HG03060 (cell line): ENCODE measurements around the gene RSPH9.

Experiments used
- ATAC-seq: cut with Tn5 transposase; IDR thresholded peaks from one replicate; pipeline ENCODE4 v1.9.1; 2021; ENCODE audit warnings: low read depth, moderate number of reproducible peaks; ENCODE audit not compliant: unreplicated experiment

Gene RSPH9, protein sequence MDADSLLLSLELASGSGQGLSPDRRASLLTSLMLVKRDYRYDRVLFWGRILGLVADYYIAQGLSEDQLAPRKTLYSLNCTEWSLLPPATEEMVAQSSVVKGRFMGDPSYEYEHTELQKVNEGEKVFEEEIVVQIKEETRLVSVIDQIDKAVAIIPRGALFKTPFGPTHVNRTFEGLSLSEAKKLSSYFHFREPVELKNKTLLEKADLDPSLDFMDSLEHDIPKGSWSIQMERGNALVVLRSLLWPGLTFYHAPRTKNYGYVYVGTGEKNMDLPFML

DNA sequence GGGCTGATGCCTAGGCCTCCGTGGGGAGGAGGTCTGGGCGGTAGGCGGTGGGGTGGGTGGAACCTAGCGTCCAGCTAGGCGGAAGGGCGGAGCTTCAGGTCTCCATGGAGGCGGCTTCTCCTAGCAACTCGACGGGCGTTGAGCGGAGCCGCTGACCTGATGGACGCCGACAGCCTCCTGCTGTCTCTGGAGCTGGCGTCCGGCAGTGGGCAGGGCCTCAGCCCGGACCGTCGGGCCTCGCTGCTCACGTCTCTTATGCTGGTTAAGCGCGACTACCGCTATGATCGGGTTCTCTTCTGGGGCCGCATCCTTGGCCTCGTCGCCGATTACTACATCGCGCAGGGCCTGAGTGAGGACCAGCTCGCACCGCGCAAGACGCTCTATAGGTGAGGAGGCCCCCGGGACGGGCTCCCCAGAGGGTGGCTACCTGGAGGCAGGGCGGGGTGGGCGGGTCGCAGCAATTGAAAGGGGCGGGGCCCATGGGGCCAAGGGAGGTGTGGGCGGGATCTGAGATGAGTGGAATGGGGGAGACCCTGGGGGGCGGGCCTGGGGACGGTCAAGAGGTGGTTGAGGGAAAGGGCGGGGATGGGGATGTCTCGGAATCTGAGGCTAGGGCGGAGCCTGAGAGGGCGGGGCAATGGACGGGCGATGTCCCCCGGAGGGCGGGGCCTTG, at the start of gene RSPH9:
Gene RSPH9 (plus strand): TSS at position 97 of the 673 bp plus-strand sequence. CDS start 63 bp downstream, at position 160.
- ATAC-seq = no peak

DNA sequence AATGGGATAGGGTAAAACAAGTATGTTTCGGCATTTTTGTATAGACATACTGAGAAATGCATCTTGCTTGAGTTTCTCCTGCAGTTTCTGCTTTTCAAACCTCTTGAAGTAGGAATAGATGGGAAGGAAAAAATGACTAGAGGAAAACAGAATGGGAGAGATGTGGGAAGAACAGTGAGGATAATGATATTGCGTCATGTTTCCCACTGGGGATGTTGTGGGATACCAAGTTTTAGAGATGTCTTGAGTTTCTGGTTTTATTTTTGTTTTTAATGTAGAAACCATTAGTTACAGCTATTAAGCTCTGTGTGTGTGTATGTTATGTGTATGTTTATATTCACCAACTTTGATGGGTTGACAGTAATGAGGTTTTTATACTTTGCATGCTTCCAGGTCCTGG, 44.2 kb upstream of the RSPH9 start:
- no peak for ATAC-seq

DNA sequence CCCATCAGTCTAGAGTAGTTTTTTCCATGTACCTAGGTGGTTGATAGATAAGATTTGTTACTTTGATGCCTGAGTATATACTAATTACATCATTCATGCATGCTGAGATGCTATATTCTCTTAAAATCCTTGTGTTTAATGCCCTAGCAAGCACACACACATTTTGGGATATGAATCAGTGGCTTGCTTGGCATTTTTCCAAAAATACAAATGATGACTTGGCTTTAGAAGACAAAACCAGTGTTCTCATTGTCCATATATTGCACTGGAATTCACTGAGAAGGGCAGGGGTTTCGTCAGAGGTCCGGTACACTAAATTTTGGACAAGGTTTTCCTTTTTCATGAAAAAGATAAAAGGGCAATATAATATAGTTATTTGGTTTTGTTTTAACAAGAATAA, 40.7 kb upstream of the RSPH9 start:
- no peak for ATAC-seq

- ATAC-seq = no peak
These were observed 38.8 kb upstream of the RSPH9 start for GRCh38 chr6:43606019-43606418.

GRCh38 chr6:43608310-43608763, 36.5 kb upstream of the RSPH9 start:
- ATAC-seq = no peak

- no peak for ATAC-seq
These were observed 36.0 kb upstream of the RSPH9 start for GRCh38 chr6:43608807-43609206.

DNA sequence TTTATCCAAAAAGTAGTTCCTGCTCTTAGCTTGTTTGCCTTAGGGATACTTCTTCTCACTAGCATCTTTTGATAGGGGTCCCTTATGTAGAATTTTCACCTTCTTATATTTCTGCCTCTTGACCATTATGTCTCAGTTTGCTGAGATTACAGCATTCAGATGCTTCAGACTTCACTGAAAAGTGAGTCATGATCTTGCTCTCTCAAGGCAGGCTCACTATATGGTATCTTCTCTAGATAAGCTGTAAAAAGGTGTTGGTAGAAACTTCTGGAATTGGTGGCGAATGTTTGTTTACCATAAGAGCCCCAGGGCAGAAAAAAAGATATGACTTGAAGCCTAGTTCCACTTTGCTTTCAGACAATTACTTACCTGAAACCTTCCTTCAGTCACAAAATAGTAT, 35.4 kb upstream of the RSPH9 start:
- ATAC-seq = no peak

DNA sequence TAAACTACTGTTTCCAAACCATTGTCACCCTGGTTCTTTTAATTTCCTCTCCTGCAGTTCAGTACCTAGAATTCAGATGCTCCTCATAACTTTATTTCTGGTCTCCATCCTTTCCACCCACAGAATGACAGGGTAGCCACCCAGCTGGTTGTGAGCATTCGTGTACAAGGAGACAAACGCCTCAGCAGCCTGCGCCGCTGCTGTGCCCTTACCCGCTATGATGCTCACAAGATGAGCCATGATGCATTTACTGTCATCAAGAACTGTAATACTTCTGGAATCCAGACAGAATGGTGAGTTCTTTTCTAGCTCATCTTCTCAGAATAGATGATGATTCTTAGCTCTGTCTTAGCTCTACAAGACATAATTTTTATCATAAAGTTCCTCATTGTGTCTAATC, 34.4 kb upstream of the RSPH9 start:
- no peak for ATAC-seq

GRCh38 chr6:43613721-43614395, 31.0 kb upstream of the RSPH9 start:
- ATAC-seq = no peak

- no peak for ATAC-seq
These were observed 30.5 kb upstream of the RSPH9 start for GRCh38 chr6:43614396-43614730.

- ATAC-seq = no peak
These were observed 27.9 kb upstream of the RSPH9 start for GRCh38 chr6:43616725-43617472.

DNA sequence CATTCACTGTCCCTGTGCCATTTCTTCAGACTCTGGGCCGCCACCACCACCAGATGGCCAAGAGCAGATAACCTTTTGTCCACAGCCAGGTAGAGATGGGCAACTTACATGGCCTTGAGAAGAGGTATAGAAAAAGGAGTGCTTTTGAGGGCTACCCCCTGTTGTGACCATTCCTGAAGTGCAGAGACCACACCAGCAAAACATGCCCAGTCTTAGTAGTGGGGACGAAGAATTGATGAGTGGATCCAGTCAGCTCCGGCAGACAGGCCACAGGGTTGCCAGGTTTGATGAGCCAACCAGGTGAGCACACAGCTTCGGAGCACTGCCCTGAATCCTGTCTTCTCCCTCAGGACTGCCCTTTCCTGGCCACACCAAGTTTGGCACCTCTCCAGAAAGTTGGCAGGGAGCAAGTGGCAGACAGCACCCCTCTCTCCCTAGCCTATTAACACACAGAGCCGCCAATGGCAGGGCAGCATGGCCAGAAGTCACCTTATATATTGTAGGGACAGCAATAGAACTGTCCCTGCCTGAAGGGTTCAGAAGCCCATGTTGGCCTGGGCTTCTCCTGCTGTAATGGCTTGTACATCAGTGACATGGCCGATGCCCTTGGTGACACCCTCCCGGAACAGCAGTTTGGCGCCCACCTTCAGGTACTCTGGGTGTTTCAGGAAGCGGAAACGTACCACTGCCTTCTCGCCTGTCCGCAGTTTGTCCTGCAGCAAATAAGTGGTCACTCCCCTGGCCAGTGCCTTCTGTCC, 23.6 kb upstream of the RSPH9 start:
- no peak for ATAC-seq

GRCh38 chr6:43621836-43622180, 23.0 kb upstream of the RSPH9 start:
- no peak for ATAC-seq

DNA sequence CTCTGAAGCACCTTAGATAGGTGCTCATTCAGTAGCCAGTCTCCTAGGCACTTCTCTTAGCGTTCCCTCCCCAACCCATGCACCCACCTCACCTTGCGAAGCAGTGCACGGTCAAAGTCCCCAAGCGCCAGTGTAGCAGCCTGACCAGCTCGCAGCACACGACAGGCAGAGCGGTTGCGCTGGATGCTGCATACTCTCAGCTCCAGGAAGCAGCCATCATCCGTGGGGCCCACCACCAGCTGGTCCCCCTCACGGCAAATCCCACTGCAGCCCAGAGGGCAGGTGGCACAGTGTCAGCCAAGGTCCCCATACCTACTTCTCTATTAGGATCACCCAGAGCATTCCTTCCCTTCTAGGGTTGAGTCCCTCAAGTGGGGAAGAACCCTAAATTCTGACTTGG, 22.3 kb upstream of the RSPH9 start:
- no peak for ATAC-seq

- no peak for ATAC-seq
These were observed 20.7 kb upstream of the RSPH9 start for GRCh38 chr6:43623880-43624785.

DNA sequence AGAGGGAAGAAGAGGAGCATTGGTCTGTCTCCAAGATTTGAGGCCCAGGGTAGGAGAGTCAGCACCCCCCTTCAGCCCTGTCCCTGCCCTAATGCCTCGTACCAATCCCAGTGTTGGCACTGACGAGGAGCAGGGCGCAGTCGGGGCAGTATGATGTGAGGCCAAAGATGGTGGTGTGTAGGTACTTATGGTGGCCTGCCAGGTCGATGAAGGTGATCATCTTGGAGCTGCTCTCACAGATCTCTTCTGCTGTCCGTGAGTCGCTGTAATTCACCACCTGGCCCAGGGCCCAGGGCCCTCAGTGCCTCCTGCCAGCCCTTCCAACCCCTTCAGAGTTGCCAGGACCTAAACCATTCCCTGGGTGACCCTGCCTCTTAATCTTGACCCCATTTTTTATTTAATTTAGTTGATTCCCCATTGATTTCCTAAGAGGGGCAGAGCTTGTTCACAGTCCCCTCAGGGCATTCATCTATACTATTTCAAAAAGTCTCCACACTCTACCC, 20.0 kb upstream of the RSPH9 start:
- no peak for ATAC-seq

DNA sequence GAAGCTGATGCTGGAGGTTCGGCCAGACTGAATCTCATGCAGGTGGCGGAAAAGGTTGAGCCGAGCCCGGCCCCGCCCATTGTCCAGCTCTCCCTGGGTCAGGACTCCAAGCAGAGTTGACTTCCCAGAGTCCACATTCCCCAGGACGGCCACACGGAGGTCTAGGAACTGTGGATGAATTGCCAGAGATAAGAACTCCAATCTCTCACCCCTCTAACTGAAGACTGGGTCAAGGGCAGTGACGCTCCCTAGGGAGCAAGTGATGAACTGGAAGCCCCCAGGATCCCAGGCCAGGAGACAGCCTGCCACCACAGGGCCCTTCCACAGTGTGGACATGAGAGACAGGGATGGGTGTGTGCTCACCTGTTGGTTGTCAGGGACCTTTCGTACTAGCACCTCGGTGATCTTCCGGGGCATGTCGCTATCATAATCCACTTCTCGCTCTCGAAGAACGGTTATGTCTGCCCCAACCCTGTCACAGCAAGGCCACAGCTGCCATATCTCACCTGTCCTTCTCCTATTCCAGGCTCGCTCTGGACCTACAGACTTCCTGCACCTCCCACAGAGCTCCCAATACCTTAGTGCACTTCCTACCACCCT, 19.3 kb upstream of the RSPH9 start:
- no peak for ATAC-seq

GRCh38 chr6:43627008-43627825, 17.6 kb upstream of the RSPH9 start:
- ATAC-seq = no peak
